Amniotic stem cell (primary cell): ENCODE results near the gene SHLD2.
"Not testable (repeated sequence)": the region's sequence is repeated elsewhere in the genome, so short reads cannot be mapped to it uniquely, and the experiment has no call there.

Source experiments
- DNase-seq: peaks from one replicate; lab custom pipeline; 2025; lab: John Stamatoyannopoulos, UW

The SHLD2 gene, protein sequence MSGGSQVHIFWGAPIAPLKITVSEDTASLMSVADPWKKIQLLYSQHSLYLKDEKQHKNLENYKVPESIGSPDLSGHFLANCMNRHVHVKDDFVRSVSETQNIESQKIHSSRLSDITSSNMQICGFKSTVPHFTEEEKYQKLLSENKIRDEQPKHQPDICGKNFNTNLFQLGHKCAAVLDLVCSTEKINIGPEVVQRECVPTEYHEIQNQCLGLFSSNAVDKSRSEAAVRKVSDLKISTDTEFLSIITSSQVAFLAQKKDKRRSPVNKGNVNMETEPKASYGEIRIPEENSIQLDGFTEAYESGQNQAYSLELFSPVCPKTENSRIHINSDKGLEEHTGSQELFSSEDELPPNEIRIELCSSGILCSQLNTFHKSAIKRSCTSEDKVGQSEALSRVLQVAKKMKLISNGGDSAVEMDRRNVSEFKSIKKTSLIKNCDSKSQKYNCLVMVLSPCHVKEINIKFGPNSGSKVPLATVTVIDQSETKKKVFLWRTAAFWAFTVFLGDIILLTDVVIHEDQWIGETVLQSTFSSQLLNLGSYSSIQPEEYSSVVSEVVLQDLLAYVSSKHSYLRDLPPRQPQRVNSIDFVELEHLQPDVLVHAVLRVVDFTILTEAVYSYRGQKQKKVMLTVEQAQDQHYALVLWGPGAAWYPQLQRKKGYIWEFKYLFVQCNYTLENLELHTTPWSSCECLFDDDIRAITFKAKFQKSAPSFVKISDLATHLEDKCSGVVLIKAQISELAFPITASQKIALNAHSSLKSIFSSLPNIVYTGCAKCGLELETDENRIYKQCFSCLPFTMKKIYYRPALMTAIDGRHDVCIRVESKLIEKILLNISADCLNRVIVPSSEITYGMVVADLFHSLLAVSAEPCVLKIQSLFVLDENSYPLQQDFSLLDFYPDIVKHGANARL

DNA sequence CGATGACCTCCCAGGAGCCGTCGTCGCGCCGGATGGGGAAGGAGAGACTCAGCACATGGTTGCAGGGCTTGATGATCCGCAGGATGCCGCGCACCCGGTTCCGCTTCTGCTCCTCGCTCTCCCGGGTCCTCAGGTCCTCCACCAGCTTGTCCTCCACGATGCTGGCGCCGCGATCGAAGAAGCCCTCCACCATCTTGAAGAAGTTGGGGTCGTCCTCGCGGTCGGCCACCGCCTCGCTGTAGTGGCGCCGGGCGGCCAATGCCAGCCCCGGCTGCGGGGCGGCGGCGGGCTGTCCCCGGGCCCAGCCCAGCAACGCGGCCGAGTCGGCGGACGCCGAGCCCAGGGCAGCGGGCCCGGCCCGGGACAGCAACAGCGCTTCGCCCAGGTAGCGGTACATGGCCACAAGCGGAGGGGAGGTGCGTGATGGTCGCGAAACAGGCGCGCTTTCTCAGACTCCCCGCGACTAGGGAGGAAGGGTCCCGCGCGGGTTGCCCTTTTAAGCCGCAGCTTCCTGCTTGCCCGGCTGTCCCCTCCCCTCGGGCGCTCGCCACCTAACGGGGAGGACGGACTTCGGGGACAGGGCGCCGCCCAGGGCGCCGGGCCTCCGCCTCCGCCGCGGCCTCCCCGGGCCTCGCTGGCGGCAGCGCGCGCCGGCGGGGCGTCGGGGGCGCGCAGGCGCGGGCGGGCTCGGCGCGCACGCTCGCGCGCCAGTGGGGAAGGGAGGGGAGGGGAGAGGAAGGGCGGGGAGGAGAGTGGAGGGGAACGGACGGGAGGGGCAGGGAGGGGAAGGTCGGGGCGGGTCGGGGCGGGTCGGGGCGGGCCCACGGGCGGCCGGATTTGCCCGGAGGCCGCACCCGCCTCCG lies at the start of gene SHLD2, which contains the start of gene GLUD1:
TSS of gene SHLD2 (plus strand) at position 834 of the 863 bp plus-strand sequence. CDS start 56,149 bp downstream, outside the sequence.
TSS of gene GLUD1 (minus strand) at position 471 of the 863 bp plus-strand sequence. CDS start at position 397, 74 bp downstream.
- peak; percentile 83 for DNase-seq

DNA sequence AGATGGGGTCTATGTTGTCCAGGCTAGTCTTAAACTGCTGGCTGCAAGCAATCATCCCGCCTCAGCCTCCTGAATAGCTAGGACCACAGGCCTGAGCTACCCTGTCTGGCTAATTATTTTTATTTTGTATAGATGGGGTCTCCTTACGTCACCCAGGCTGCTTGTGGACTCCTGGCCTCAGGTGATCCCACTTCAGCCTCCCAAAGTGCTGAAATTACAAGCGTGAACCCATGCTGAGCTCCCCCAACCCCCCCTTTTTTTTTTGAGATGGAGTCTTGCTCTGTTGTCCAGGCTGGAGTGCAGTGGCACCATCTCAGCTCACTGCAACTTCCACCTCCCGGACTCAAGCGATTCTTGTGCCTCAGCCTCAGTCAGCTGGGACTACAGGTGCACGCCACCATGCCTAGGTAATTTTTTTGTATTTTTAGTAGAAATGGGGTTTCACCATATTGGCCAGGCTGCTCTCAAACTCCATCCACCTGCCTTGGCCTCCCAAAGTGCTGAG lies 49.5 kb upstream of the SHLD2 start:
- DNase-seq = no peak

DNA sequence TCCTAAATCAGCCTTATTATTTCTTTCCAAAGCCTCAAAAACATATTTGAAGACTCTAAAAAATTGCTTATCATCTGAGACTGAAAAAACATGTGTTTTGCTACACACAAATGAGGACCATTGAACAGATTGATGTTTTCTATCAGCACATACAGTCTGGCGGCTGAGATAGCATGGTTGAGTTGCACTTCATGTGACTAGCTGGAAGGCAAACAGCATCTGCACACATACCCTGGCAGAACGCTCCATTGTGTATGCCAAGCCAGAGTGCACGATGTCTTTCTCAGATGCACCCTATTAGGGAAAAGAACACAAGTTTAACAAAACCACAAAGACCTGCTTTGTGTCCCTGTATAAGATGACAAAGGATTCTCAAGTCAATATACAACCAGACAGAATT lies 41.9 kb upstream of the SHLD2 start:
- DNase-seq = no peak

DNA sequence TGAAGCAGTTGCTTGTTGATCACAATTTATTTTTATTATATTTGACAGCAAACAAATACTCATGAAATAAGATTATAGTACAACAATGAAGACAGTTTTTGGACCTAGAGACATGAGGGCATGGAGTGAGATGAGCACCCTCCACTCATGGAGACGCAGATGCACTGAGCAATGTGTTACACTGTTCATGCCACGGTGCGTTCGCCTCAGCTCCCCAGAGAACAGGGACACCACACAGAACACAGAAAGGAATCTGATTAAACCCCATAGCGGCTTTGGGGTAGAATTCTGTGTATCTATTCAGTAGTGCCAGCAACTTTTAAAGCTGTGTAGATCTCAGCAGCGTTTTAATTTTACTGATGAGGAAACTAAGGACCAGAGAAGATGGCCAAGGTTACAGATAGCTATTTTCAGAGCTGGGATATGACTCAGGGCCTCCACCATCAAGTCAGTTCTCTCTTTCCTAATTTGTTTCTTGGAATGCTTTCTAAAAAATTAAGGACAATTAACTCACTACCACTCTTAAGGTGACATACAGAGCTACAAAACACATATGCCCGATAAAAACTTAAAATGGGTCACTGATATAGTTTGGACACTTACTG lies 41.3 kb upstream of the SHLD2 start:
- DNase-seq = no peak

DNA sequence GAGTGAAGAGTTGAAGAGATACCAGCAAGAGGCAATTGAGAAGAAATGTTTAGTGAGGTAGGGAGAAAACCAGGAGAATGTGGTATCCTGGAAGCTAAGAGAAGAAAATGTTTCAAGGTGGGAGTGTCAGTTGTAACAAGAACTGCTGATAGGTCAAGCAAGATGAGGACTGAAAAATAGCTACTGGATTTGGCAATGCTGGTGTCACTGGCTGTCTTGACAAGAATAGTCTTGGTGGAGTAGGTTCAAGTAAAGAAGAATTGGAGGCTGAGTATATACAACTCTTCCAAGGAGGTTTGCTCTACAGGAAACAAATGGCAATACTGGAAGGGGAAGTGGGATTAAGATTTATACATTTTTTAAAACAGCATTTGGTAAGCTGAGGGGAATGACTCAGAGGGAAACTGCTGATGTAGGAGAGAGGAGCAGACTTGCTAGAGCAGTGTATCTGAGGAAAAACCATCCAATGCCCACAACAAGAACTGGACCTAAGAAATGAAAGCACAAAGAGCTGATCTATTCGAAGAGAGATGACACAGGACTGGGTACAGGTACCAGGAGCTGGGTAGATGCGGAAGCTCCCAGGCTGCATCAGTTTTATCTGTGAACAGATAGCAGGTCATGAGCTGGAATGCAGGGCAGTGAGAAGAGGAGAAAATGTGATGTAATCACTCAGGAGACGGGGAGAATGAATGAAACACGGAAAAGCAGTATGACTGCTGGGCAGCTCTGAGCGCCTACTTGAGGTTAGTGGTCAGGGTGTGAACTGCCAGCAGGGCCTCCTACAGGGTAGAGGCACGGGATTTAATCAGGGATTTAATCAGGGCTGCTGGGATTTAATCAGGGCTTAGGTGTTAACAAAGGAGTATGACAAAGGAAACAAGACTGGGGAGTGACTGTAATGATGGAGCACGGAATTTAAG lies 40.4 kb upstream of the SHLD2 start:
- no peak for DNase-seq

DNA sequence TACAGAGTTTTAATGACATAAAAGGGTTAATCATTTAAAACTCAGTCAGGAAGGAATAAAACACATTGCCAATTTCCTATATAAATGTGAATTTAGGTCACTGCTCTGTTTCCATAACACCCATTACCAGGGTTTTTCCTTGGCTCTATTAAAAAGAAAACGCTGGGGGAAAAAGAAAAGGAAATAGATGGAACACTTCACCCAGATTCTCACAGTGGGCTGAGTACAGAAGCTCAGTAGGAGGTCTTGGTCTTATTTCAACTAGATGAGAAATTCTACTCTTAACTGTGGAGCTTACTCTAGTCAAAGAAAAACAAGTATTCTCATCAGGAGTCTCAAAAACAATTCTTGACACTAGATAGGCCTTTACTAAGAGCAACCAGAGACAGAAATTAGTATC lies 36.8 kb upstream of the SHLD2 start:
- no peak for DNase-seq

DNA sequence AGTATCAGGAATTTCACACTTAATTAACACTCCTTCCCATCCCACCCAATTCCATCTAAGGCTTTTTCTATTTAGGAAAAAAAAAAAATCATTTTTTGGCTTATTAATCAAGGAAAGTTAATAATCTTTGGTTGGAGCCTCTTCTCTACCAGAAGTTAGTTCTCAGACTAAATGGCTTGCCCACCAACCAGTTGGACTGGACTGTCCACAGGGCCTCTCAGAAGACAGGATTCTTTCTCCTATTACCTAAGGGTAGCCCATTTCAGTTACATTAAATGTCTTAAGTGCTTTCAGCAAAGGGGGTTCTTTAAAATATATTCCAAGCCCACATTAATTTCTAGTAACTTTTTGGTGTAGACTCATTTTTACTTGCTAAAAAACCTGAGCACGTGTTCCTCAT lies 35.6 kb upstream of the SHLD2 start:
- no peak for DNase-seq

DNA sequence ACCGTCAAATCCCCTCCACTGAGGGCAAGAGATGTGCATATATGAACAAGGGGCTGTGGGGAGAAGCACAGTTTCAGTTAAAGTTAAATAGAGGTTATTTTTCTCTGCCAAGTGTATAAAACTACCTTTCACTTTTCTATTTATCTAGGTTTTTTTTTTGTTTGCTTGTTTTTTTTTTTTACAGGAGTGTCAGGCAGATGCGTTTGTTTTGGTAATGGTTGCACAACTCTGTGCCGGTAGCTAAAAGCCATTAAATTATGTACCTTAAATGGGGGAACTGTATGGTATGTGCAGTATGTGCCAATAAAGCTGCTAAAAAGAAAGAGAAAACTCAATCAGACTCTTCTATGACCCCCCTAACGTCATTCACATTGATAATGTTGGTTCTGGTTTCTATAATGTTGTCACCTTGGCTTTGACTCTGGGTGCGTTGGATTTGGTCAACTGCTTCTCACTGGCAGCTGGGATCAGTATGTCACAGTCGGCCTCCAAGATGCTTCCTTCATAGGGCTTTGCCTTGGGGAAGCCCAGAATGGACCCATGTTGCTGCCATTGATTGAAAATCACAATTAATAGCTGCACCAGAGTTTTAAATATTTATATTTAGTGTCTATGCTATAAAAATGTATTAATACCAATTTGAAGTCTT lies 34.6 kb upstream of the SHLD2 start:
- no peak for DNase-seq

DNA sequence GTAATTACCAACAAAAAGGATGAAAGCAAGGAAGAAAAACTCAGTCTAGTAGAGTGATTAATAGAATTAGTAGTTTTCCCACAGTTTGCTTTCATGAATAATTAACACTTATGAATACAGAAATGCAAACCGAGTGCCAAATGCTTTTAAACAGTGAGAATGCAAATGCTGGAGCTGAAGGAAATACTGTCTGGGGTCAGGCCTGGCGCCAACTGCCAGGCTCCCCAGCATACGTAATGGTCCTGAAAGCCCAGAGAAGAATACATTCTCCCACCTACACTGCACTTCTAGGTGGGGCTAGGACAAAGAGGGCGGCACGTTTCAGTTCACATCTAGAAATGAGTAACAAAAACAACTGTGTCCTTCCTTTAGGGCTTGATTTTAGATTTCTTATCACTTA lies 30.4 kb upstream of the SHLD2 start:
- DNase-seq = no peak

DNA sequence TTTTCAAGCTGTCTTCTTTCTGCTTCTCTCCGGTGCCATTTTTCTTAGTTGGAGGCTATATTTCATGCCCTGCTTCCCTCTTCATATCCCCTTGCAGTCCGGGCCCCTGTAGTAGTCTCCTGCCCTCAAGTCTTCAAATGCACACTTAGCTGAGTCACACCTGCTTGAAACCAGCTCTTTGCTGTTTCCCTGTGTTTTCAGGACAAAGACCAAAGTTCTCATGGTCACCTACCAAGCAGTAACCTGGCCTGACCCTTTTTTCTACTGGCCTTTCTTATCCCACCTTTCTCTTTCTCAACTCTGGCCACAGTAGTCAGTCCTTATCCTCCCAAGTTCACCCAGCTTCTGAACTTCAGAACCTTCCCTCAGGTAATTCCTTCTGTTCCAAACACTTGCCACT lies 28.8 kb upstream of the SHLD2 start:
- DNase-seq = no peak

DNA sequence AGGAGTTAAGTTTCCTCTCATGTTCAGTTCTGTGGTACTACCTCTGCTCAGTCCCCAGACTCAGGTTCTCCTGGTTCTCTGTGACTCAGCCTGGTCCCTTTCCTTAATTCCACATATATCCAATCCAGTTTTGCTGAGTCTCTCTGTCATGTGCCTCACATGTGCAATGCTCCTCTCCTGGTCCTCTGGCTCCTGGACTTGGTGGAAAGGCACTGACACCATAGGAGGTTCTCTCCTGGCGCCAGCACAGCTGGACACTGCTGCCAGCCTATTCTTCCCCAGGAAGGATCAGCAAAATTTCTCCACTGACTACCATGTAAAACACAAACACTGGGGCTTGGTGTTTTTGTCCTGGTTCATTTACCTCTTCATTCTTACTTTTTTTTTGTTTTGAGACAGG lies 28.1 kb upstream of the SHLD2 start:
- no peak for DNase-seq

DNA sequence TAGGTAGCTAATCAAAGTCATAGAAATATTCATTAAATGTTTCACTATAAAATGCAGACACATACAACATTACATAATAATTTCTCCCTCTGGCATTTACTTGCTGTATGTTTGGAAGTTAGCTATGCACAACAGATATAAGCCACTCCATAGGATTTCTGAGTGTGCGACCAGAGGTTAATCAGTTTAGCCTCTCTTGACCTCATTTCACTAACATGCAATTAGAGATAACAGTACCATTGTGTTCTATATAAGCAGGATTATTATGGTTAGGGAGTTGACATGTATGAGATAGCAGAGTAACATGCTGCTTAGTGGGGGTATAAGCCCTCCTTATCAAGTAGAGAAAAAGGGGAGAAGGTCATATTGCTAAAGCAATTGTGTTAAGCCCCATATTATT lies 26.7 kb upstream of the SHLD2 start:
- no peak for DNase-seq

DNA sequence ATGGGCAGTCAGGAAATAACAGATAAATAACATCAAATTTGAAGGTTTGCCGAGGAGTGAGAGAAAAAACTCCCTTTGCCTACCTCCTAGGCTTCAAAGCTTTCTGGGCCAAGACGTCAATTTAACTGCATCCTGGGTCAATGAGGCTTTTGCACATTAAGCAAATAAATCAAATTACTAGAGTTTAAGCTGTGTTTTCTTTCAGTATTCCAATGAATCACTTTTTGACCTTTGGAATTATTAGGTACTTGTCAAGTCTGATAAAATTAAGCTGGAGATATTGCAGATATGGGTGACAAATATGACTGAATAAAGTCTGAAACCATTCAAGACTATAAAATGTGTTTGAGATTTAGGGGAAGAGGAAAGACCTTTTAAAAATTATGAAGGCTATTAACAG lies 22.6 kb upstream of the SHLD2 start:
- DNase-seq = no peak

DNA sequence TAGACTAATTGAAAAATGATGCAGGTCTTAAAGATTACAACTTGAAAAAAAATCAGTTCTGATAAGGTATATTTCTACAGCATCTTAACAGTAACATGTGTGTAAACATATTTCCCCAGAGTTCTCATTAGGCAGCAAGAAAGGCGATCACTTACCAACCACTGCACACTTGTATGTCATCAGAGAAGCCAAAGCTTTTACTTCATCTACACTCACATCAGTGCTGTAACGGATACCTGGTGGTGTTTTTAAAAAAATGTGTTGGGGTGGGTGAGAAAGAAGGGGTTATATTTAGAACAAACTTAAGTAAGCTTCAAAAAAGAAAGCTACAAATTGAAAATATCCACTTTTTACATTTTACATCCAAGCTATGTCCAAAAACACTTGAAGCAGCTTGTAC lies 18.6 kb upstream of the SHLD2 start:
- not testable (repeated sequence) for DNase-seq

DNA sequence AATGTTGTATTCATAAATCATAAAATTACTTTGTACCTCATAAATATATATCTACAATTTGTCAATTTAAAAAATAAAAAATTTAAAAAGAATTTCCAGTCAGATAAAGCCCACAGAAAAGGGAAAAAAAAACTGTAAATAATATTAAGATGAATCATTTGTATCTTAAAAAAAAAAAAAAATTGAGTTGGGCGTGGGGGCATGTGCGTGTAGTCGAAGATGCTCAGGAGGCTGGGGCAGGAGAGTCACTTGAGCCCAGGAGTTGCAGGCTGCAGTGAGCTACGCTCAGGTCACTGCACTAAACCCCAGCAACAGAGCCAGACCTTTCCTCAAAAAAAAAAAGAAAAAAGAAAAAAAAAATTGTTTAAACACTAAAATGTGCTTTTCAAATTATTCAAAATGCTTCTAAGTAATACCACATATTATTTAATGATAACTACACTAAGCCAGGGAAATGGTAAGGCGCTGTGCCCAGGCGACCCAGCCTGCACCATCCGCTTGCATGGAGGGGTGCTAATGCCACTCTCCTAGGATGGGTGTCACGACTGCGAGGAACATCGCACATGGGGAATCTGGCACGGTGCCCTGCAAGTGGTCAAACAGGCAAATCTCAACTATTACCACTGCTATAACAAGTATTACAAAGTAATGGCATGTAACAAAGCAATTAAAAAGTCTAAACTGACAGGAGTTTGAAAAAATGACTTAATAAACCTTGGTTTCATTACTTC lies 15.7 kb upstream of the SHLD2 start:
- DNase-seq = no peak

DNA sequence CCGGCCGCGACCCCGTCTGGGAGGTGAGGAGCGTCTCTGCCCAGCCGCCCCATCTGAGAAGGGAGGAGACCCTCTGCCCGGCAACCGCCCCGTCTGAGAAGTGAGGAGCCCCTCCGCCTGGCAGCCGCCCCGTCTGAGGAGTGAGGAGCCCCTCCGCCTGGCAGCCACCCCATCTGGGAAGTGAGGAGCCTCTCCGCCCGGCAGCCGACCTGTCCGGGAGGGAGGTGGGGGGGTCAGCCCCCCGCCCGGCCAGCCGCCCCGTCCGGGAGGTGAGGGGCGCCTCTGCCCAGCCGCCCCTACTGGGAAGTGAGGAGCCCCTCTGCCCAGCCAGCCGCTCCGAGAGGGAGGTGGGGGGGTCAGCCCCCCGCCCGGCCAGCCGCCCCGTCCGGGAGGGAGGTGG lies 14.4 kb upstream of the SHLD2 start:
- DNase-seq = not testable (repeated sequence)

DNA sequence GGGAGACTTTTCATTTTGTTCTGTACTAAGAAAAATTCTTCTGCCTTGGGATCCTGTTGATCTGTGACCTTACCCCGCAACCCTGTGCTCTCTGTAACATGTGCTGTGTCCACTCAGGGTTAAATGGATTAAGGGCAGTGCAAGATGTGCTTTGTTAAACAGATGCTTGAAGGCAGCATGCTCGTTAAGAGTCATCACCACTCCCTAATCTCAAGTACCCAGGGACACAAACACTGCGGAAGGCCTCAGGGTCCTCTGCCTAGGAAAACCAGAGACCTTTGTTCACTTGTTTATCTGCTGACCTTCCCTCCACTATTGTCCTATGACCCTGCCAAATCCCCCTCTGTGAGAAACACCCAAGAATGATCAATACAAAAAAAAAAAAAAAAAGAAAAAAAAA lies 13.4 kb upstream of the SHLD2 start:
- DNase-seq = not testable (repeated sequence)

DNA sequence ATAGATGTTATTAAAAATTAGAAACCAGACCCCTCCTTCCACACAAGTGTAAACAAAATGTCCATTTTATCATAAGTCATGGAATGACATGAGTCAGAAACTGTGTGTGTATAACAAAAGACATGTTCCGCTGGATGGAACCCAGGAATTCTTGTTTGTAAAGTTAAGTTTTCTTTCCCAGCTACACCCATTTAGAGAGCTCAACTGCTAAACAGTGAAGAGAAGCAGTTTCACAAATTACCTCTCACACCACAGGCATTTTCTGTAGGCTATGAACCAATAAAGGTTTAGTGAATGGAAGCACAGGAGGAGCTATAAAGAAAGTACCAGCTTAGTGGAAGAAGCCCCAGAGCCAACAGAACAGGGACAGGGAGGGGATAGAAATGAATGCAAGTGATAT lies 12.8 kb upstream of the SHLD2 start:
- not testable (repeated sequence) for DNase-seq
